SHP77 (cell line): ENCODE measurements around the gene ANXA3.
"Not testable (repeated sequence)": the region's sequence is repeated elsewhere in the genome, so short reads cannot be mapped to it uniquely, and the experiment has no call there.

Experiments
- DNase-seq, 2 experiments: peaks; one replicate each; lab custom pipeline; 2025; lab: John Stamatoyannopoulos, UW

Gene ANXA3

GRCh38 chr4:78551420-78552351 is at the start of gene ANXA3:
Gene ANXA3, plus strand, starts transcription at chr4:78551770. Its CDS starts 2,704 bp downstream, at chr4:78554474.
- DNase-seq, result peak in 1 of 2 experiments; percentile 3

GRCh38 chr4:78506260-78506659 is 45.3 kb upstream of the ANXA3 start:
- DNase-seq, result not testable (repeated sequence)

- no peak for DNase-seq
These were observed 42.5 kb upstream of the ANXA3 start for GRCh38 chr4:78509043-78509442.

GRCh38 chr4:78510108-78510507 is 41.5 kb upstream of the ANXA3 start:
- no peak for DNase-seq

GRCh38 chr4:78510681-78511080 is 40.9 kb upstream of the ANXA3 start:
- no peak for DNase-seq

- DNase-seq, result no peak
These were observed 39.1 kb upstream of the ANXA3 start for GRCh38 chr4:78512357-78512920.

GRCh38 chr4:78513411-78513975 is 38.1 kb upstream of the ANXA3 start:
- DNase-seq, result no peak

GRCh38 chr4:78517050-78517652 is 34.4 kb upstream of the ANXA3 start:
- peak; percentile 12 to 15 for DNase-seq

GRCh38 chr4:78518561-78518960 is 33.0 kb upstream of the ANXA3 start:
- DNase-seq, result no peak

GRCh38 chr4:78519962-78520361 is 31.6 kb upstream of the ANXA3 start:
- no peak for DNase-seq

- no peak for DNase-seq
These were observed 30.8 kb upstream of the ANXA3 start for GRCh38 chr4:78520808-78521226.

GRCh38 chr4:78524009-78524408 is 27.6 kb upstream of the ANXA3 start:
- DNase-seq, result no peak

GRCh38 chr4:78525559-78525958 is 26.0 kb upstream of the ANXA3 start:
- DNase-seq, result no peak

- no peak for DNase-seq
These were observed 24.5 kb upstream of the ANXA3 start for GRCh38 chr4:78527103-78527502.

- DNase-seq, result no peak
These were observed 24.0 kb upstream of the ANXA3 start for GRCh38 chr4:78527555-78527954.

- no peak for DNase-seq
These were observed 23.2 kb upstream of the ANXA3 start for GRCh38 chr4:78528327-78528726.

- no peak for DNase-seq
These were observed 21.9 kb upstream of the ANXA3 start for GRCh38 chr4:78529569-78530209.

- no peak for DNase-seq
These were observed 19.5 kb upstream of the ANXA3 start for GRCh38 chr4:78532046-78532445.

GRCh38 chr4:78533854-78534253 is 17.7 kb upstream of the ANXA3 start:
- no peak for DNase-seq

GRCh38 chr4:78534286-78534955 is 17.1 kb upstream of the ANXA3 start:
- DNase-seq, result no peak

- DNase-seq, result no peak
These were observed 9.2 kb upstream of the ANXA3 start for GRCh38 chr4:78542373-78542772.
